ENCODE measurements around the gene RFPL2. TPM values are rescaled to one million over a fixed set of nuclear protein-coding genes. Genes with fewer than 3 reads are reported as not detected.

Gene RFPL2
- total RNA-seq, 1 experiment from 2014 or later: 0.48 TPM

- TF ChIP-seq ZNF138 (CRISPR knock-in tag; conservative IDR thresholded peaks at IDR 0.05) (no peak), FOXP4 (CRISPR knock-in tag; IDR thresholded peaks at IDR 0.05) (no peak), TEAD1 (CRISPR knock-in tag; IDR thresholded peaks at IDR 0.05) (no peak)
Observed at GRCh38 chr22:32249231-32249630, 44.4 kb upstream of the RFPL2 start (continued).

GRCh38 chr22:32248276-32248675 lies 43.4 kb upstream of the RFPL2 start:
- DNase-seq (ENCODE audit: low spot score) (no peak), ATAC-seq (no peak)
- no peak overlapping the region for H3K4me3 Mint-ChIP-seq
- no peaks in the 10 kb centered on the region for H3K4me1 Mint-ChIP-seq
- ChIA-PET POLR2A (no interaction called here), CTCF (interaction anchor here (1.9 kb wide), 1 partner anchor 18 kb away, joined by 4 read pairs; no protein-coding TSS in a partner anchor)
- H3K27me3 Mint-ChIP-seq (ENCODE audit: low read depth): peaks cover 2% of the 10 kb centered on the region
- H3K36me3 Mint-ChIP-seq: no peaks in the 10 kb centered on the region
- H3K27ac Mint-ChIP-seq: no peak overlapping the region
- H3K9me3 Mint-ChIP-seq: peaks cover 5% of the 10 kb centered on the region; the same call in 1 of the 2 replicates
- TF ChIP-seq ATF3 (CRISPR knock-in tag; conservative IDR thresholded peaks at IDR 0.05) (no peak), CREB1 (CRISPR knock-in tag; IDR thresholded peaks at IDR 0.05) (no peak), FOXP1 (CRISPR knock-in tag; IDR thresholded peaks at IDR 0.05; ENCODE audit: borderline replicate concordance) (no peak), NR1H2 (CRISPR knock-in tag; IDR thresholded peaks at IDR 0.05) (no peak), PRRX2 (CRISPR knock-in tag; IDR thresholded peaks at IDR 0.05) (no peak), ATF1 (CRISPR knock-in tag; IDR thresholded peaks at IDR 0.05) (no peak), MLX (CRISPR knock-in tag; IDR thresholded peaks at IDR 0.05) (no peak), TEAD1 (CRISPR knock-in tag; IDR thresholded peaks at IDR 0.05) (no peak), TEAD4 (CRISPR knock-in tag; IDR thresholded peaks at IDR 0.05) (no peak), RORB (CRISPR knock-in tag; IDR thresholded peaks at IDR 0.05) (no peak), ZNF396 (CRISPR knock-in tag; IDR thresholded peaks at IDR 0.05; ENCODE audit: borderline replicate concordance) (no peak), SMAD3 (CRISPR knock-in tag; IDR thresholded peaks at IDR 0.05; ENCODE audit: borderline replicate concordance) (no peak), NFE2L1 (CRISPR knock-in tag; IDR thresholded peaks at IDR 0.05) (no peak), ATF6 (CRISPR knock-in tag; IDR thresholded peaks at IDR 0.05) (no peak), PRDM15 (CRISPR knock-in tag; IDR thresholded peaks at IDR 0.05) (no peak), HMGA2 (CRISPR knock-in tag; IDR thresholded peaks at IDR 0.05) (no peak), ZNF416 (CRISPR knock-in tag; IDR thresholded peaks at IDR 0.05) (no peak), SP1 (CRISPR knock-in tag; conservative IDR thresholded peaks at IDR 0.05) (no peak), ZMAT4 (CRISPR knock-in tag; IDR thresholded peaks at IDR 0.05) (no peak), FOXK1 (CRISPR knock-in tag; IDR thresholded peaks at IDR 0.05) (no peak)

Data from WTC11 (cell line).